Fibroblast of villous mesenchyme (primary cell): ENCODE measurements around the gene ZCCHC17. TPM values are rescaled to one million over a fixed set of nuclear protein-coding genes. Genes with fewer than 3 reads are reported as not detected.
A peak's percentile ranks its signal among the peaks of the same experiment; 100 is the strongest.

ENCODE experiments used
- DNase-seq: peaks from one replicate; pipeline ENCODE4 v3.0.0-alpha.2; 2010; ENCODE audit warnings: low read depth
- H3K4me3 ChIP-seq: 2 replicates; pipeline ENCODE4 v1.5.1; 2011; ENCODE audit warnings: low read depth, mild to moderate bottlenecking, low read length
- total RNA-seq: library from RNA; depleted of rRNA; stranded (reverse); fragments of >200 nt; gene quantifications from 2 replicates; pipeline ENCODE4 v1.2.3, GENCODE V29; 2012
- TF ChIP-seq, protein P1 (sequence below): IDR thresholded peaks from 2 replicates; pipeline ENCODE4 v1.5.1; 2012; ENCODE audit warnings: low read depth, mild to moderate bottlenecking, low read length; ENCODE audit not compliant: insufficient read depth

ZCCHC17 gene
- total RNA-seq, 1 donor = 45.3 TPM

- DNase-seq = no peak
- TF ChIP-seq, protein P1, sequence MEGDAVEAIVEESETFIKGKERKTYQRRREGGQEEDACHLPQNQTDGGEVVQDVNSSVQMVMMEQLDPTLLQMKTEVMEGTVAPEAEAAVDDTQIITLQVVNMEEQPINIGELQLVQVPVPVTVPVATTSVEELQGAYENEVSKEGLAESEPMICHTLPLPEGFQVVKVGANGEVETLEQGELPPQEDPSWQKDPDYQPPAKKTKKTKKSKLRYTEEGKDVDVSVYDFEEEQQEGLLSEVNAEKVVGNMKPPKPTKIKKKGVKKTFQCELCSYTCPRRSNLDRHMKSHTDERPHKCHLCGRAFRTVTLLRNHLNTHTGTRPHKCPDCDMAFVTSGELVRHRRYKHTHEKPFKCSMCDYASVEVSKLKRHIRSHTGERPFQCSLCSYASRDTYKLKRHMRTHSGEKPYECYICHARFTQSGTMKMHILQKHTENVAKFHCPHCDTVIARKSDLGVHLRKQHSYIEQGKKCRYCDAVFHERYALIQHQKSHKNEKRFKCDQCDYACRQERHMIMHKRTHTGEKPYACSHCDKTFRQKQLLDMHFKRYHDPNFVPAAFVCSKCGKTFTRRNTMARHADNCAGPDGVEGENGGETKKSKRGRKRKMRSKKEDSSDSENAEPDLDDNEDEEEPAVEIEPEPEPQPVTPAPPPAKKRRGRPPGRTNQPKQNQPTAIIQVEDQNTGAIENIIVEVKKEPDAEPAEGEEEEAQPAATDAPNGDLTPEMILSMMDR = no peak
These were observed 103.1 kb downstream of the ZCCHC17 start for GRCh38 chr1:31399976-31400375.

DNA sequence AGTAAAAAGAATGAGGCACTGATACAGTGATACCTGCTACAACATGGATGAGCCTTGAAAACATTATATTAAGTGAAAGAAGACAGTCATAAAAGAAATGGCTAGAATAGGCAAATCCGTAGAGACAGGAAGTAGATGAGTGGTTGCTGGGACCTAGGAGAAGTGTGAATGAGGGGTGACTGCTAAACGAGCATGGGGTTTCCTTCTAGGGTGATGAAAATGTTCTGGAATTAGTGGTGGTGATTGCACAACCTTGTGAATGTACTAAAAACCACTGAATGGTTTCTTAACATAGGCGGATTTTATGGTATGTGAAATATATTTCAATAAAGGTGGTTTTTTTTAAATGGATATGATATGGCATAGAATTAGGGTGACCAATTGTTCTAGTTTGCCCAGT lies 103.6 kb downstream of the ZCCHC17 start:
- H3K4me3 ChIP-seq = no peak overlapping the region
- DNase-seq = peak; percentile 82
- TF ChIP-seq, protein P1 = no peak

More at GRCh38 chr1:31399976-31400375, 103.1 kb downstream of the ZCCHC17 start:
- no peak overlapping the region for H3K4me3 ChIP-seq

DNA sequence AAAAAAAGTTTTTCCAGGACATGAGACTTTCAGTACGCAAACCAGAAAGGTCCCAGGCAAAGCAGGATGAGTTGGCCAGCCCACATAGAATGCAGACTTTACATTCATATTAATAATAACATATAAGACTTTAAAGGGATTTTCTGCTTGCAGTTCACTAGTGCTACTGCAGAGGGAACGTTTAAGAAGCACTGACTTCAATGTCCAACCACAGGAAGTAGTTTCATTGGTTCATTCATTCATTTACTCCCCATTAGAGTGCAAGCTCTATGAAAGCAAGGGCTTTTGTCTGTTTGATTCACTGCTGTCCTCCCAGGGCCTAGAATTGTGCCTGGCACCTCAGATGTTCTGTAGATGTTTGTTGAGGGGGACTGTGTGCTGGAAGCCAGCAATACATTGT lies 104.4 kb downstream of the ZCCHC17 start:
- no peak for DNase-seq
- TF ChIP-seq, protein P1 = no peak
- no peak overlapping the region for H3K4me3 ChIP-seq

GRCh38 chr1:31405578-31406245 lies 108.9 kb downstream of the ZCCHC17 start:
- TF ChIP-seq, protein P1 = no peak
- no peak for DNase-seq
- no peak overlapping the region for H3K4me3 ChIP-seq

GRCh38 chr1:31407029-31407626 lies 110.3 kb downstream of the ZCCHC17 start:
- no peak overlapping the region for H3K4me3 ChIP-seq
- TF ChIP-seq, protein P1 = no peak
- DNase-seq = no peak

DNA sequence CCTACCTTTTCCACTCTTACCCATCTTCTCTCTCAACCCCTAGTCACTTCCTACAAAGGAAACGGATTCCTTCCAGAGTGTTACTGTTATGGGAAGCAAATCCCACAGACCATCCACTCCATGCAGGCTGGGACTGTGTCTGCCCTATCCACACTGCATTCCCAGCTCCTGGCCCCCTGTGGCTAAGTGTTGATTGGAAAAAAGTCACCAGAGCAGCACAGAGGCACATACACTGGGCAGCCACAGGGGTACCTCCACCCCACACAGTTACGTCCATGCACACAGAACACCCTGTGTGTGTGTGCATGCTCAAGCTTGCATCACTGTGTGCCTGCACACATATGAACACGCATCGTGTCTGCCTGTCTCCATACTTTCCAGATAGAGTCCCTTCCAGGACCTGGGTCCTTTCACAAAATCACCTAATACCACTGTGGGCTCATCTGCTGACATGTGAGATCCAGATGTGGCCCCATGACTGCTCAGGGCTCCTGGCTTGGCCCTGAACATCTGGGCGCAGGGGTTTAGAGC lies 112.0 kb downstream of the ZCCHC17 start:
- H3K4me3 ChIP-seq = no peak overlapping the region
- TF ChIP-seq, protein P1 = no peak
- no peak for DNase-seq
